ENCODE measurements around the gene AIP.

Gene AIP

DNA sequence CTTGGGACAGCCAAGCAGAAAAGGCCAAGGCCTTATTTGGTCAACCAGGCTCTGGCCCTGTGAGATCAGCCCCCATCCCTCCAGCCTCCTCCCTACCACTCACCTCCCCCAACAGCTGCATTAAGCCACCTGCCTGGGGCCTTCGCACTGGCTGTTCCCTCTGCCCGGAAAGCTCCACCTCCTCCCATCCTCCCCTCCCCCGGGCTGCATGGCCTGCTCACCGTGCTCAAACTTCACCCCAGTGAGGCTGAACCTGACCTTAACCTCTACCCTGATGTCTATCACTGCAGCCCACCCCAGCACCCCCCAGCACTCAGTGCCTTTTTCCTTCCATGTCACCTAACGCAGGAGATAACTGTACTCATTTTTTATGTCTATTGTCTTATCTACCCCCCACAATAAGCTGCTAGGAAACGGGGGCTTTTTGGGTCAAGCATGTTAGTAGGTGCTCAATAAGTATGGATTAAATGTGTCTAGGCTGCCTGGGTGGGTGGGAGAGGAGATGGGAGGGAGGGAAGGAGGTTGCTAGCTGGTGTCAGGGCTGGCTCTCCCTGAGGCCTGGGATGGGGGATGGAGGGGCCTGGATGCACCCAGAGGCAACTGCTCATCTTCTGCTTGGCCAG is 46.3 kb upstream of the AIP start:
- DNase-seq (ENCODE audit: low spot score): peak; percentile 93
- TF ChIP-seq, protein P1, sequence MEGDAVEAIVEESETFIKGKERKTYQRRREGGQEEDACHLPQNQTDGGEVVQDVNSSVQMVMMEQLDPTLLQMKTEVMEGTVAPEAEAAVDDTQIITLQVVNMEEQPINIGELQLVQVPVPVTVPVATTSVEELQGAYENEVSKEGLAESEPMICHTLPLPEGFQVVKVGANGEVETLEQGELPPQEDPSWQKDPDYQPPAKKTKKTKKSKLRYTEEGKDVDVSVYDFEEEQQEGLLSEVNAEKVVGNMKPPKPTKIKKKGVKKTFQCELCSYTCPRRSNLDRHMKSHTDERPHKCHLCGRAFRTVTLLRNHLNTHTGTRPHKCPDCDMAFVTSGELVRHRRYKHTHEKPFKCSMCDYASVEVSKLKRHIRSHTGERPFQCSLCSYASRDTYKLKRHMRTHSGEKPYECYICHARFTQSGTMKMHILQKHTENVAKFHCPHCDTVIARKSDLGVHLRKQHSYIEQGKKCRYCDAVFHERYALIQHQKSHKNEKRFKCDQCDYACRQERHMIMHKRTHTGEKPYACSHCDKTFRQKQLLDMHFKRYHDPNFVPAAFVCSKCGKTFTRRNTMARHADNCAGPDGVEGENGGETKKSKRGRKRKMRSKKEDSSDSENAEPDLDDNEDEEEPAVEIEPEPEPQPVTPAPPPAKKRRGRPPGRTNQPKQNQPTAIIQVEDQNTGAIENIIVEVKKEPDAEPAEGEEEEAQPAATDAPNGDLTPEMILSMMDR (IDR thresholded peaks at IDR 0.05; ENCODE audit: extremely low read depth, insufficient read depth, missing control alignments): no peak
- in situ Hi-C loops (cut with MboI; ENCODE audit: low pct_unique_long_range_greater_than_20kb, low sequenced_read_pairs, unreplicated experiment): no loop called here

DNA sequence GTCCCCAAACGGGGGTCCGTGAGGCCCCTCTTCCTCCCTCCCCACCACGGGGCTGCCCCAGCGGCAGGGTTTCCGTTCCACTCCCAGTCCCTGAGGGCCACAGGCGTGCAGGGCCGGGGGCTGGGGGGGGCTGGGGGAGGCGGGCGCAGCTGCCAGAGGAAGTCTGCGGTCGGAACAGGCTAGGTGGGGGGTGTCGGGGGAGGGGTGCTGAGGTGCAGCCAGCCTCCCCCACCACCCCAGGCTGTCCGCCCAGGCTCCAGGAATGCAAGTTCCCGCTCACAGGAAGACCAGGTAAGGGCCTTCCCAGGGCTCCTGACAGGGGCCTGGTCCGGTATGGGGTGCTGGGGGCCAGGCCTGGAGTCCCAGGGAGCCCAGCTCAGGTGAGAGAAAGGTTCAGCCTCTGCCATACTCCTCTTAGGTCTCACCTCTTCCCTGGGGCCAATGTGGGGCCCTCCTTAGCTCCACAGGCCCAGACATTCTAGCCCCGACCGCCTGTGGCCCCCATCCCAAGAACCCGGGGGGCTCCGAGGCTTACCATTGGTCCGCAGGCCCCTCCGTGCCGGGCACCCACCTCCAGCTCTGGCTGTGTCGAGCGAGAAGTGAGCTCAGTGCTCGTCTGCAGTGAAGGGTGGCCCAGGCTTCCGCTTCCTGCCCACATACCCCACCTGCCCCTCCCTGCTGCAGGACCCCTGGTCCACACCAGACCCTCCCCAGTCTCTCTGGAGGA is 45.6 kb upstream of the AIP start, which contains the start of gene PTPRCAP:
Gene PTPRCAP (minus strand): TSS at position 601 of the 727 bp plus-strand sequence. CDS start 63 bp downstream, at position 538.
- in situ Hi-C loops (cut with MboI; ENCODE audit: low pct_unique_long_range_greater_than_20kb, low sequenced_read_pairs, unreplicated experiment): no loop called here
- DNase-seq (ENCODE audit: low spot score): peak; percentile 85
- TF ChIP-seq, protein P1 (IDR thresholded peaks at IDR 0.05; ENCODE audit: extremely low read depth, insufficient read depth, missing control alignments): no peak

DNA sequence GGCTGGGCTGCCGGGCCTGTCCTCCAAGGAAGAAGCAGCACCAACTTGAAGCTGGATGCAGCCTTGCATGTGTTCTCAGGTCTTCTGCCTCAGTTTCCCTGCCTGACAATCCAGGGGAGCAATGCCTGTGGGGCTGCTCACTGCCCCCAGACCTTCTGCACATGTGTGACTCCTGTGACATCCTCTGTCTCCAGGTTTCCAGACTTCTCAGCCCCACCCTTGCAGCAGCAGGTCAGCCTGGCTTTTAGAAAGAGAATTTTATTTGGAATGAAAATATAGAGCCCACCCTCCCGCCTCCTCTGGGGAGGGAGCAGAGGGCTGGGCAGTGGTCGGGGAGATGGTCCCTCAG is 45.0 kb upstream of the AIP start:
- TF ChIP-seq, protein P1 (IDR thresholded peaks at IDR 0.05; ENCODE audit: extremely low read depth, insufficient read depth, missing control alignments): no peak
- in situ Hi-C loops (cut with MboI; ENCODE audit: low pct_unique_long_range_greater_than_20kb, low sequenced_read_pairs, unreplicated experiment): no loop called here
- no peak for DNase-seq (ENCODE audit: low spot score)

DNA sequence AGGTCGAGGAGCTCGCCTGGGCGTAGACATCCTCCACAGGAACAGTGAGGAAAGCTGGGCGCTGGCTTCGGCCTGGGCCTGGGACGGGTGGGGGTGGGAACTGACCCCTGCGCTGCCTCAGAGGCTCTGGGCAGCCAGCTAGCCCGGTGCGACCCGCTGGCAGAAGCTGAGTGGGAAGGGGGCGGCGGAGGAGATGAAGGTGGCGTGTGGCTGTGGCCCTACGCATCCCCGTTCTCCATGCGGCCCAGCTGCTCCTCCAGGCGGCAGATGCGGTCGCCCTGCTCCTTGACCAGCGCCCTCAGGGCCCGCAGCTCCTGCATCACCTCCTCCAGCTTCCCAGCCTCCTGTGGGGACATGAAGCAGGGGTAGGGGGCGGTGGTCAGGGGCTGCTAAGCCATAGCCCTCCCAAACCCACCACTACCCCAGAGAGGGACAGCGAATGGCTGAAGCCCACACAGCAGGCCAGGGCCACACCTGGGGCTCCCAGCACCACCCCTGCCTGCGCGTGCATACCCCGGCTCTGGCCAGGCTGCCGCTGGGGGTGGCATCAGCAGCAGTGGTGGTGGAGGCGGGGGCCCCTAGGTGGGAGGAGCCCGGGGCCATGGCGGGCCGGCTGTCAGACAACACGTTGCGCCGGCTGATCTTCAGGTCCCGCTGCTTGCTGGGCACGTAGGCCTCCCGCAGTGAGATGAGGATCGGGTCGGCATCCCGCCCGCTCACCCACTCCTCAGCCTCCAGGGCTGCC is 44.5 kb upstream of the AIP start:
- no peak for DNase-seq (ENCODE audit: low spot score)
- in situ Hi-C loops (cut with MboI; ENCODE audit: low pct_unique_long_range_greater_than_20kb, low sequenced_read_pairs, unreplicated experiment): no loop called here
- TF ChIP-seq, protein P1 (IDR thresholded peaks at IDR 0.05; ENCODE audit: extremely low read depth, insufficient read depth, missing control alignments): no peak

DNA sequence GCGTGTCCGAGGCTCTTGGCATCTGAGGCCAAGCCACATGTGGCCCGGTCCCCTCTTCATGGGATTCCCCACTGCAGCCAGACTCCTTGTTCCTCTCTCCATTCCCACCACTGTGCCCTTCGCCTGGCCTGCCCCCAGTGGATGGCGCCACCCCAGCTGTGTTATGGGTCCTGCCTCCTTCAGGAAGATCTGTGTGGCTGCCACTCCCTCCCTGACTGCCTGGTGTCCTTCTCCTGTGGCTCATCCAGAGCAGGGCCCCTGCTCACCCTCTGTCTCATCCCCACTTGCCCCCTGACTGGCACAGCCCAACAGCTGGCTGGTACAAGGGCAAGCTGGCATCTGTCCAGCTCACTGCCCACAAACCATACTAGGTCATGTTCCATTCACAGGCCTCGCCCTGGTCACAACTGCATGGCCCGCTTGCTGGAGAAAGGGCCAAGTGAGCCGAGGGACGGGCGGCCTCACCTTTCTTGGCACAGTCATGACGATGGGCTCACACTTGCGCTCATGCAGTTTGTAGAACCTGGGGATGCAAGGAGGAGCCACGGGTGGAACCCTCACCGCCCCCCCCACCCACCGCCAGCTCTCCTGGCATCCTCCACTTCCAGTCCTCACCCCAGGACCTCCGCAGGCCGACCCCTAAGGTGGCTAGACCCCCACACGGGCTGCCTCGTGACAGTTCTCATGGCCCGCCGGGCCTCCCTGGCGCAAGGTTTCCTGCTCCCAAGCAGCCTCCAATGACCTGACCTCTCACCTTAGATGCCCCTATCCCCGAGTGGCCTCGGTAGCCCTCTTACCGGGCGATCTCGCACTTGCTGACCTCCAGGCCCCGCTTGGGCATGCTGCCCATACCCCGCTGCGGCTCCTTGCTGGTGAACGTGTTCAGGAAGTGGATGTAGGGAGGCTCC is 43.3 kb upstream of the AIP start:
- TF ChIP-seq, protein P1 (IDR thresholded peaks at IDR 0.05; ENCODE audit: extremely low read depth, insufficient read depth, missing control alignments): peak; percentile 49
- DNase-seq (ENCODE audit: low spot score): no peak
- in situ Hi-C loops (cut with MboI; ENCODE audit: low pct_unique_long_range_greater_than_20kb, low sequenced_read_pairs, unreplicated experiment): no loop called here

All from GM13977 (cell line).